GM19035 (cell line): ENCODE measurements around the gene AGFG1.
"Not testable (repeated sequence)": the region's sequence is repeated elsewhere in the genome, so short reads cannot be mapped to it uniquely, and the experiment has no call there.

Experiments
- ATAC-seq: cut with Tn5 transposase; IDR thresholded peaks from one replicate; pipeline ENCODE4 v1.9.1; 2021; ENCODE audit not compliant: unreplicated experiment

The AGFG1 gene

DNA sequence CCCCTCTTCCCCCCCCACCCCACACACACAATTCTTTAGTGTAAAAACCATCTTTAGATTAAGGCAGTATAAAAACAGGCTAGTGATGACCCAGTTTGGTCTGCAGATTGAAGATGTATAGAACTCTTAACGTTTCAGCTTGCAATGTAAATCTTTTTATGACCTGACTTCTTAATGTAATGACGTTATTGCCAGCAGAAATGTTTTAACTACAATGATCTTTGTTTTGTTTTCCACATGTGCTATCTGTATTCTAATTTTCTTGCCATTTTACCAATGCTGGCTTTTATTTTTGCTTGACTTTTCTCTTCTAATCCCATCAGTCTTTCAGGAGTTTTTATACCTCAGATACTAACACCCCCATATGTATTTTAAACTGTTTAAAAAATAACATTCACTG lies 25.2 kb downstream of the AGFG1 start:
- no peak for ATAC-seq

DNA sequence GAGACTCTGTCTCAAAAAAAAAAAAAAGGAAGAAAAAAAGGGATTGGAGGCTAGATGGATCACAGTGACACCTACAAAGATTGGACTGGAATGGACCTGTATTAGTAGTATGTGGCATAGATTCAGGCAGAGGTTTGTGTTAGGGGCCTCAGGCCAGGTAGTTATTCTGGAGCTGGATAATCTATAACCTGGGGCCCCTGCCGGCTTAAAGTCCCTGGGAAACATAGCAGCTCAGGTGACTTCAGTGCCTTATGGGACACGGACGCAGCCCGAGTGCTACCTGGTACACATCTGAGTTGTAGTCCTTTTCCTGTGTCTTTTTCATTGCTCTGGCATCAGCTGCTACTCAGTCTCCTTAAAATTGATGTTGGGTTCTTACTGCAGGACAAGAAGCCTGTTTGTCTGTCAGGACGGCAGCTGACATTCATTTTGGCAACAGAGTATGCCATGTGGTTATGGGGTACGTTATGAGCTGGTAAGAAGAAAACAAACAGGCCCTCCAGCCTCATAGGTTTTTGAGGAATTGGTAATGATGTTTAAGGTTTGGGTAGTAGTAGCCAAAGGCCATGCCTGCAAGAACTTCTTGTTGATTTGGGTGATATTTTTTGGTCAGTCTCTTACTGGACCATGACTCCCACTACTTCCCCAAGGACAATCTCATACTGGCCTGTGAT lies 27.8 kb downstream of the AGFG1 start:
- ATAC-seq: no peak

DNA sequence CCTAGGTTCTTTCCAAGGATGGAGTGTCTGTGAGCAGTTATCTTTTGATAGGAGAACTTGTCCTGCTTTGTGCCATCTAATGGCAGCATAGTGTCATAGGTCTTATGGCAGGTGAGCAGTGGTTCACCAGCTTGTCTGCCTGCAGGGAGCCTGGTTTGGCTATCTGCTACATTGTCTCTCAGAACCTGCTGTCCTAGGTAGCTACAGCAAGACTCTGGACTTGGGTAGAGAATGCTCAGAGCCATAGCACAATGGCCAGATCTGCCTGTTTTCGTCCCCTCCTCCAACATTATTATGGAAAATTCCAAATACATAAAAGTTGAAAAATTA lies 28.3 kb downstream of the AGFG1 start:
- ATAC-seq: no peak

DNA sequence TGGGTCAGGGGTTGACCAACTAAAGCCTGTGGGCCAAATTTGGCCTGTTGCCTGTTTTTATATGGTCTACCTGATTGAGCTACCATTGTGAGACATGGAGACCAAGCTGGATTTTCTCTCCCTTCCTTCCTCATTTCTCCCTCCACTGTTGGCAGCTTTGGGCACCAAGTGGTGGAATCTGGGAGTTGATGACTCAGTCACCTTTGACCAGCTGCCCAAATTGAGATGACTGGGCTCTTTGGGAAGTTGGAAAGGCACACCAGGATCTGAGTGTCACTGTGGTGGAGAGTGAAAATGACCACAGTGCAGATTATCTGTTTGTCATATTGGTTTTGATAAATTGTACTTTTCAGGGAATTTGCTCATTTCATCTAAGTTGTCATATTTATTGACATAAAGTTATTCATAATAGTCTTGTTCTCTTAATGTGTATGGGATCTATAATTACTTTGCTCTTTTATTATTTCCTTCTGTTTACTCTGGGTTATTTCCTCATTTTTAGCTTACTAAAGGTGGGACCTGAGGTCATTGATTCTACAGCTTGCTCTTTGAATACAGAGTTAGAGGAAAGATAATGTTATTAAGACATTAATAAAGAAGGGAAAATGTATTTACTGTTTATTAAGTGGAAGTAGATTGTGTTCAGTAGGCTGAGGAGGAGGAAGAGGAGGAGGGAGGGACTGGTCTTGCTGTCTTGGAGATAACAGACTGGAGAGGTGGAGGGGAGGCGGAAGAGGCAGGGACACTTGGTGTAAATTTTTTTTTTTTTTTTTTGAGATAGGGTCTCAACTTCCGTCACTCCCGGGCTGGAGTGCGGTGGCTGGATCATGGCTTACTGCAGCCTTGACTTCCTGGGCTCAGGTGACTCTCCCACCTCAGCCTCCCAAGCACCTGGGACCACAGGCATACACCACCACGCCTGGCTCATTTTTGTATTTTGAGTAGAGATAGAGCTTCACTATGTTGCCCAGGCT lies 31.8 kb downstream of the AGFG1 start:
- no peak for ATAC-seq

DNA sequence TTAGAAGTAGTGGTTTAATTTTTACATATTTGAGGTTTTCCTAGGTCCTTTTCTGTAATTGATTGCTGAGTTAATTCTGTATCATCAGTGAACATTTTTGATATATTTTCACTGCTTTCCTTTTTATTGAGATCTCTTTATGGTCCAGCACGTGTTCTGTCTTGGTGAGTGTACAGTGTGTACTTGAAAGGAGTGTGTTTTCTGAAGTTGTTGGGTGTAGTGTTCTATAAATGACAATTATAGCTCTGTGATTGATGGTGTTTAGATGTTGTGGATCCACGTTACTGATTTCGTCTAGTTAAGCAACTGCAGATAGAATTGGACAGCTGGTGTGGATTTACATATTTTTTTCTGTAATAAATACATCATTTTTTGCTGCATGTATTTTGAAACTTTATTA lies 32.7 kb downstream of the AGFG1 start:
- ATAC-seq: no peak

DNA sequence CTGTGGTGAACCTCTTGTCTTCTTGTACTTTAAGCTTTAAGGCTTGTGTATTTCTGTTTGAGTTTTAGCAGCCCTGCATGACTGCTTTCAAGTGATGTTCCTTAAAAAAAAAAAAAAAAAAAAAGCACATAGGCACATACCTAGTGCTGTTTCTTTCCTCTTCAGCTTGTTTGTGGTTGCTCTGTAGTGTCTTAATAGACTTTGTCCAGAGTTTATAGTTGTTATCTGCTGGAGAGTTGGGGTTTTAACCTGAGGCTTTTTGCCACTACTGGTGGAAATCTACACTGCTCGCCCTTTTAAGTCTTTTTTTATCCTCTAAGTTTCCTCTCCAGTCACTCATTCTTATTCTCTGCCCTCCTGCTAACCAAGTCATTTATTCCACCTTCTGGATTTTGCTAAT lies 34.5 kb downstream of the AGFG1 start:
- no peak for ATAC-seq

- ATAC-seq: no peak
These were observed 36.0 kb downstream of the AGFG1 start for GRCh38 chr2:227507963-227508362.

DNA sequence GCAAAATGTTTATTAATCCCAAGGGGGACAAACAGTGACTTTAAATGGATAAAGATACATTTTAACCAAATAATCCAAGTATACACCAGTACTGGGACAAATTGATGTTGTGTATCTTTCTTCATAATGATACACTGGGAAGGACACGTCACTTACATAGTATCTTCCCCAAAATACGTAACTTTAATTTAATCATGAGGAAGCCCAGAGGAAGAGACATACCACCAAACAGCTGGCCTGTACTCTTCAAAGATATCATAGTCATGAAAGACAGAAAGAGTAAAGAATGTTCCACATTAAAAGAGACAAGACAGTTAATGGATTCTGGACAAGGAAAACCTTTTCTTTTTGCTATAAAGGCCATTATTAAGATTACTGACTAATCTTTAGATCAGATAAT lies 37.1 kb downstream of the AGFG1 start:
- no peak for ATAC-seq

DNA sequence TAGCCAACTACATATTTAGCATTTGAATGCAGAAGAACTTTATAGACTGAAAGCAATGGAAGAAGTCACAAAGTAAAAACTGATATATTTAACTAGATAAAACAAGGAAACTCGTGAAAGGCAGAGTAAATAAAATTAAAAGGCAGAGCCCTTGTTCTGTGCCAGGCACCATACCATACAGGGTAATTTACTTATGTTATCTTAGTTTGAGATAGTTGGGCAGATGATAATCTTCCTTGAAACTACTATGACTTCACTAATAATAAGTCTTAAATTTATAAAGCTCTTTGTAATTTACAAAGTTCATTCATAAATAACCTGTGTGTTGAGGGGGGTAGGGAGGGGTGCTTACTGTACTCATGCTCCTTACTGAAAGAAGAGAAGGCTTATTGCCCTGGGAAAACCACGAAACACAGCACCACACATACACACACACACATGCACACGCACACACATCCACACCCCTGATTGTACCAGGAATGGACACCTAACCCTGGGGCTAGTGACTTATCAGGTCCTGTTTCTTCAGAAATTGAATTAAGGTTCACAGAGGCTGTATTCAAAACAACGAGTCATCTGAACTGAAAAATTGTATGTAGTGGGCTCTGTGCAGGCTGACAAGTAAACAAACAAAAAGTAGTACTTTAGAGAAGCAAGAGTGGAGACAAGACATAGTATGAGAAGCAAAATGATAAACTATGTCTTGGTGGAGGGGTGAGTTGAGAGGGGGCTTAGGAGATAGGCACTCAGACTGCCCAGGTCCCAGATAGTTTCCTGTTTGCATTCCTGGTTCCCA lies 38.1 kb downstream of the AGFG1 start:
- no peak for ATAC-seq

GRCh38 chr2:227510620-227510958 lies 38.6 kb downstream of the AGFG1 start:
- no peak for ATAC-seq

DNA sequence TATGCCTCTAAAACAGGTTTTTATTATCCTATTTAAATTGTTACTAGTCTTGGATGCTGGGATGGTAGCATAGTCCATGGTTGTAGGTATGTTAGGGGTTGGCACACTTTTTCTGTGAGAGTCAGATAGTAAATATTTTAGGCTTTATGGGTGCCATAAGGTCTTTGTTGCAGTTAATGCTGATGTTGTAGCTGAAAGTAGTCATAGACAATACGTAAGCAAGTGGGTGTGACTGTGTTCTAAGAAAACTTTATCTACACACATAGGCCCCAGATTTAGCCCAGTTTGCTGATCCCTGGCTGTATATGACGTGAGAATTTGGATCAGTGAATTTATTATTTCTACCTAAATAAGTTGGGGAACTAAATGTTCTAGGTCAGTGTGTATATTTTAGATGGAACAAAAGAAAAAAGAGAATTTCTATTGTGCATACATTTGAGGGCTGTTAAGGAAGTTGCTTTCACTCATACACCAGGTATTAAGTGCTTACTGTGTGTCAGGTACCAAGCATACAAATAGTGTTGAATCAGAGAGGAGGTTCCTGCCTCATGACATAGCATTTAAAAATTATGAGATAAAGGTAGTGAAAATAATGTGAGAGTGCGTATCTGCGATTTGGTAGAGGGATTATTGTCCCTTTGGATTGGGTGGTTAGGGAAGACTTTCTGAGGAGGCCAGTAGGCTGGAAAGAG lies 39.4 kb downstream of the AGFG1 start:
- no peak for ATAC-seq

DNA sequence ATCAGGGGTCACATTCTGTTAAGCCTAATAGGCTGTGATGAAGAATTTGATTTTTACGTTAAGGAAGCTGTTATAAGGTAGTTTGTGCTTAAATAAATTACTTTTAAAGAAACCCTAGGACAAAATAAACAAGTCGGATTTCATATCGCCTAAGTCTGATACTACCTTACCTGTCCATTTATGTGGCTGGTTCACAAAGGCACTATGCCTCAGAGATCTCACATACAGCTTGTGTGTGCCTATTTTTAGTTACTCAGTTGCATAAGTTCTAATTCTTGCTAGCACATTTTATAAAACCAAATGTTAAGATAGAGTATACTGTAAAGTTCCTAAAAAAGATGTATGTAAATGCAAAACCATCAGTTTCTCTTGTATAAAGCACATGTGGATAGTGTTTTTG lies 40.0 kb downstream of the AGFG1 start:
- ATAC-seq: no peak

- ATAC-seq: no peak
These were observed 41.2 kb downstream of the AGFG1 start for GRCh38 chr2:227513113-227513512.

- no peak for ATAC-seq
These were observed 43.8 kb downstream of the AGFG1 start for GRCh38 chr2:227515742-227516141.

DNA sequence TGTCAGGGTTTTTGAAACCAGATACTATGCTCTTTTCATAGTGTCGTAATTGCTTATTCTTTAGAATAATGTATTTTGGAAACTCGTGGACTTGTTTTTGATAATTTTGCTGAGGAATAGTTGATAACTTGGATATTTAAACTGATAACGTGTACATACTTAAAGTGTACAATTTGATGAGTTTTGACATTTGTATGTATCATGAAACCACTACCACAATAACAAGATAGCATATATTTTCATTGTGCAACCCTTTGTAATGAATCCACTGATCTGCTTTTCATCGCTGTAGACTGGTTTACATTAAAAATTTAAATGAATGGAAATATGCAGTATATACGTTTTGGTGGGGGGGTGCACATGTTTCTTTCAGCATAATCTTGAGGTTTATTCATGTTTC lies 45.8 kb downstream of the AGFG1 start:
- no peak for ATAC-seq

DNA sequence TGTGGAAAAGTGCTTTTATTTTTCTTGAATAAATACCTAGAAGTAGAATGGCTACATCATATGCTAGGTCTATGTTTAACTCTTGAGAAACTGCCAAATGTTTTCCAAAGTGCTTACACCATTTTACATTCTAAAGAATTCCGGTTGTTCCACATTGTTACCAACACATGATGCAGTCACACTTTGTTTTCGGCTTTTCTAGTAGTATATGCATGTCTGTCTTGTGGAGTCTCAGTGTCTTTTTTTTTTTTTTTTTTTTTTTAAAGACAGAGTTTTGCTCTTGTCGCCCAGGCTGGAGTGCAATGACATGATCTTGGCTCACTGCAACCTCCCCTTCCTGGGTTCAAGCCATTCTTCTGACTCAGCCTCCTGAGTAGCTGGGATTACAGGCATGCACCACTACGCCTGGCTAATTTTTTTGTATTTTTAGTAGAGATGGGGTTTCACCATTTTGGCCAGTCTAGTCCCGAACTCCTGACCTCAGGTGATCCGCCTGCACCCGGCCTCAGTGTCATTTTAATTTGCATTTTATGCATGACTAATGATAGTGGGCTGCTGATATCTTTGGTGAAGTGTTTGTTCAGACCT lies 46.4 kb downstream of the AGFG1 start:
- not testable (repeated sequence) for ATAC-seq

- not testable (repeated sequence) for ATAC-seq
These were observed 49.2 kb downstream of the AGFG1 start for GRCh38 chr2:227521178-227521577.

DNA sequence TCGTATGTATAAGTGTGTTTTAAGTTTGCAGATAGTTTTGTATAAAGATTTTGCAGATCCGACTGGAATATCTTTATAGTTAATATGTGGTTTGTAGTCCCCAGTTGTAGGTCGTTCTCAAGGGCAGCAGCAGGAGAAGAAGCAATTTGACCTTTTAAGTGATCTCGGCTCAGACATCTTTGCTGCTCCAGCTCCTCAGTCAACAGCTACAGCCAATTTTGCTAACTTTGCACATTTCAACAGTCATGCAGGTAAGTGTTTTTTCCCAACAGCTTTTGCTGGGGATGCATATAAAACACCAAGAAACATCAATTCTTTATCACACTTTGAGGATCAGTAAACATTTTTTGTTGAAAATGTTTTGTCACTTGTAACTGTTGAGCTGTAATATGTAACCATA lies 52.7 kb downstream of the AGFG1 start:
- ATAC-seq: no peak

GRCh38 chr2:227527351-227527750 lies 55.4 kb downstream of the AGFG1 start:
- ATAC-seq: no peak

- no peak for ATAC-seq
These were observed 56.8 kb downstream of the AGFG1 start for GRCh38 chr2:227528803-227529202.

- ATAC-seq: no peak
These were observed 57.9 kb downstream of the AGFG1 start for GRCh38 chr2:227529871-227530270.
